ENCODE measurements around the gene PLXNA3.

- TF ChIP-seq CTCF (IDR thresholded peaks at IDR 0.05) = no peak
- TF ChIP-seq TAF1 (IDR thresholded peaks at IDR 0.05; ENCODE audit: borderline replicate concordance, low read depth, low read length) = no peak
- no peak for TF ChIP-seq FOSL2 (IDR thresholded peaks at IDR 0.05; ENCODE audit: borderline replicate concordance, low read depth)
- no peak for TF ChIP-seq SIN3A (IDR thresholded peaks at IDR 0.05; ENCODE audit: borderline replicate concordance, low read depth, low read length)
- no peak for TF ChIP-seq USF2 (IDR thresholded peaks at IDR 0.05; ENCODE audit: borderline replicate concordance, low read depth, low read length)
- no peak for TF ChIP-seq RFX5 (IDR thresholded peaks at IDR 0.05; ENCODE audit: low read length)
- no peak for TF ChIP-seq MAX (IDR thresholded peaks at IDR 0.05; ENCODE audit: low read depth)
- TF ChIP-seq MXI1 (IDR thresholded peaks at IDR 0.05; ENCODE audit: low read depth, low read length) = no peak
- TF ChIP-seq EP300 (IDR thresholded peaks at IDR 0.05; ENCODE audit: borderline replicate concordance in 1 of 2, low read depth in 1 of 2, low read length in 1 of 2) = no peak
- TF ChIP-seq EZH2phosphoT487 (IDR thresholded peaks at IDR 0.05; ENCODE audit: borderline replicate concordance, low read depth) = no peak
- no peak for TF ChIP-seq ZBTB33 (IDR thresholded peaks at IDR 0.05; ENCODE audit: borderline replicate concordance, low read depth)
- TF ChIP-seq REST (IDR thresholded peaks at IDR 0.05; ENCODE audit: low read depth, low read length) = no peak
Observed at GRCh38 chrX:154441984-154442707, 15.9 kb upstream of the PLXNA3 start.

Measured in SK-N-SH (cell line).